H1 (cell line): ENCODE measurements around the gene SEC11A. TPM values are rescaled to one million over a fixed set of nuclear protein-coding genes. Genes with fewer than 3 reads are reported as not detected.

Experiments used
- CREB1 ChIP-seq: IDR thresholded peaks from 2 replicates; pipeline ENCODE4 v1.6.1; 2012; ENCODE audit warnings: inconsistent platforms
- GABPA ChIP-seq: IDR thresholded peaks from 2 replicates; pipeline ENCODE4 v1.6.1; 2011; ENCODE audit warnings: mild to moderate bottlenecking, low read length, moderate library complexity, borderline replicate concordance; ENCODE audit not compliant: insufficient read depth
- KDM1A ChIP-seq: fragments of 200-600, 300-600 bp; sonication (generic); IDR thresholded peaks from 2 replicates; pipeline ENCODE4 v1.7.1; 2016; ENCODE audit warnings: mild to moderate bottlenecking, low read length, borderline replicate concordance
- SUZ12 ChIP-seq: fragments of 200-600 bp; sonication (generic); IDR thresholded peaks from 2 replicates; pipeline ENCODE4 v1.6.1; 2012; ENCODE audit warnings: mild to moderate bottlenecking, inconsistent platforms, low read length, moderate library complexity, mixed read lengths
- YY1 ChIP-seq: IDR thresholded peaks from 2 replicates; pipeline ENCODE4 v1.6.1; 2011; ENCODE audit warnings: low read depth, mild to moderate bottlenecking, low read length
- polyA plus RNA-seq, 7 experiments: library from polyadenylated mRNA; depleted of rRNA in 3 of 7; stranded (reverse) in 5 of 7; unstranded in 2 of 7; fragments of >200 nt in 5 of 7; fragments of 200-250 nt in 2 of 7; gene quantifications; 1 replicate in 5 of 7; 2 replicates in 1 of 7; 4 replicates in 1 of 7; pipeline versions ENCODE4 v1.2.1 to v1.2.3, GENCODE V29; 2011 to 2013; ENCODE audit warnings: missing spikeins in 2 of 7, mixed read lengths in 2 of 7
- total RNA-seq: library from RNA; stranded (reverse); fragmentation: NEBNext Ultra II Directional; extraction: Animal tissue kit (Norgen Biotek cat#: 25700); gene quantifications from 2 replicates; pipeline ENCODE4 v1.2.1, GENCODE V29; 2021
- TF ChIP-seq, protein P1 (sequence below): fragments of 300-600 bp; sonication (generic); IDR thresholded peaks from 2 replicates; pipeline ENCODE4 v1.7.1; 2012; ENCODE audit warnings: low read length, moderate library complexity, mild to moderate bottlenecking, inconsistent platforms; ENCODE audit not compliant: insufficient replicate concordance
- TF ChIP-seq, protein P2 (sequence below): IDR thresholded peaks from 2 replicates; pipeline ENCODE4 v1.6.1; 2011; ENCODE audit warnings: low read length, improper control_type of control experiment
- TF ChIP-seq, protein P3 (sequence below): IDR thresholded peaks from 2 replicates; pipeline ENCODE4 v1.6.1; 2012; ENCODE audit warnings: inconsistent platforms

The SEC11A gene
- total and polyA plus RNA-seq, 2 of the 8 experiments (the other 6 are each of a cell fraction or from before 2014, with no cell fraction given): 268 to 316 TPM

DNA sequence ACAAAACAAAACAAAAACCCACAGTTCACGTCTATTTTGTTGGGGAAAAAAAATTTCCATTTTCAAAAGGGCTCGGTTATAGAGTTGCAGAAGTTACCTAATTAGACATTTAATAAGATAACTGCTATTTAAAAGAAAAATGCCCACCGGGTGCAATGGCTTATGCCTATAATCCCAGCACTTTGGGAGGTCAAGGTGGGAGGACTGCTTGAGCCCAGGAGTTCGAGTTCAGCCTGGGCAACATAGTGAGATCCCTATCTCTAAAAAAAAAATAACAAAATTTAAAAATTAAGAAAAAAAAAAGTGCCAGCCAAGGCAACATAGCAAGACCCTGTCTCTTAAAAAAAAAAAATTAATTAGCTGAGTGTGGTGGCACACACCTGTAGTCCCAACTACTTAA, 19.2 kb downstream of the SEC11A start (continued):
- TF ChIP-seq, protein P1, sequence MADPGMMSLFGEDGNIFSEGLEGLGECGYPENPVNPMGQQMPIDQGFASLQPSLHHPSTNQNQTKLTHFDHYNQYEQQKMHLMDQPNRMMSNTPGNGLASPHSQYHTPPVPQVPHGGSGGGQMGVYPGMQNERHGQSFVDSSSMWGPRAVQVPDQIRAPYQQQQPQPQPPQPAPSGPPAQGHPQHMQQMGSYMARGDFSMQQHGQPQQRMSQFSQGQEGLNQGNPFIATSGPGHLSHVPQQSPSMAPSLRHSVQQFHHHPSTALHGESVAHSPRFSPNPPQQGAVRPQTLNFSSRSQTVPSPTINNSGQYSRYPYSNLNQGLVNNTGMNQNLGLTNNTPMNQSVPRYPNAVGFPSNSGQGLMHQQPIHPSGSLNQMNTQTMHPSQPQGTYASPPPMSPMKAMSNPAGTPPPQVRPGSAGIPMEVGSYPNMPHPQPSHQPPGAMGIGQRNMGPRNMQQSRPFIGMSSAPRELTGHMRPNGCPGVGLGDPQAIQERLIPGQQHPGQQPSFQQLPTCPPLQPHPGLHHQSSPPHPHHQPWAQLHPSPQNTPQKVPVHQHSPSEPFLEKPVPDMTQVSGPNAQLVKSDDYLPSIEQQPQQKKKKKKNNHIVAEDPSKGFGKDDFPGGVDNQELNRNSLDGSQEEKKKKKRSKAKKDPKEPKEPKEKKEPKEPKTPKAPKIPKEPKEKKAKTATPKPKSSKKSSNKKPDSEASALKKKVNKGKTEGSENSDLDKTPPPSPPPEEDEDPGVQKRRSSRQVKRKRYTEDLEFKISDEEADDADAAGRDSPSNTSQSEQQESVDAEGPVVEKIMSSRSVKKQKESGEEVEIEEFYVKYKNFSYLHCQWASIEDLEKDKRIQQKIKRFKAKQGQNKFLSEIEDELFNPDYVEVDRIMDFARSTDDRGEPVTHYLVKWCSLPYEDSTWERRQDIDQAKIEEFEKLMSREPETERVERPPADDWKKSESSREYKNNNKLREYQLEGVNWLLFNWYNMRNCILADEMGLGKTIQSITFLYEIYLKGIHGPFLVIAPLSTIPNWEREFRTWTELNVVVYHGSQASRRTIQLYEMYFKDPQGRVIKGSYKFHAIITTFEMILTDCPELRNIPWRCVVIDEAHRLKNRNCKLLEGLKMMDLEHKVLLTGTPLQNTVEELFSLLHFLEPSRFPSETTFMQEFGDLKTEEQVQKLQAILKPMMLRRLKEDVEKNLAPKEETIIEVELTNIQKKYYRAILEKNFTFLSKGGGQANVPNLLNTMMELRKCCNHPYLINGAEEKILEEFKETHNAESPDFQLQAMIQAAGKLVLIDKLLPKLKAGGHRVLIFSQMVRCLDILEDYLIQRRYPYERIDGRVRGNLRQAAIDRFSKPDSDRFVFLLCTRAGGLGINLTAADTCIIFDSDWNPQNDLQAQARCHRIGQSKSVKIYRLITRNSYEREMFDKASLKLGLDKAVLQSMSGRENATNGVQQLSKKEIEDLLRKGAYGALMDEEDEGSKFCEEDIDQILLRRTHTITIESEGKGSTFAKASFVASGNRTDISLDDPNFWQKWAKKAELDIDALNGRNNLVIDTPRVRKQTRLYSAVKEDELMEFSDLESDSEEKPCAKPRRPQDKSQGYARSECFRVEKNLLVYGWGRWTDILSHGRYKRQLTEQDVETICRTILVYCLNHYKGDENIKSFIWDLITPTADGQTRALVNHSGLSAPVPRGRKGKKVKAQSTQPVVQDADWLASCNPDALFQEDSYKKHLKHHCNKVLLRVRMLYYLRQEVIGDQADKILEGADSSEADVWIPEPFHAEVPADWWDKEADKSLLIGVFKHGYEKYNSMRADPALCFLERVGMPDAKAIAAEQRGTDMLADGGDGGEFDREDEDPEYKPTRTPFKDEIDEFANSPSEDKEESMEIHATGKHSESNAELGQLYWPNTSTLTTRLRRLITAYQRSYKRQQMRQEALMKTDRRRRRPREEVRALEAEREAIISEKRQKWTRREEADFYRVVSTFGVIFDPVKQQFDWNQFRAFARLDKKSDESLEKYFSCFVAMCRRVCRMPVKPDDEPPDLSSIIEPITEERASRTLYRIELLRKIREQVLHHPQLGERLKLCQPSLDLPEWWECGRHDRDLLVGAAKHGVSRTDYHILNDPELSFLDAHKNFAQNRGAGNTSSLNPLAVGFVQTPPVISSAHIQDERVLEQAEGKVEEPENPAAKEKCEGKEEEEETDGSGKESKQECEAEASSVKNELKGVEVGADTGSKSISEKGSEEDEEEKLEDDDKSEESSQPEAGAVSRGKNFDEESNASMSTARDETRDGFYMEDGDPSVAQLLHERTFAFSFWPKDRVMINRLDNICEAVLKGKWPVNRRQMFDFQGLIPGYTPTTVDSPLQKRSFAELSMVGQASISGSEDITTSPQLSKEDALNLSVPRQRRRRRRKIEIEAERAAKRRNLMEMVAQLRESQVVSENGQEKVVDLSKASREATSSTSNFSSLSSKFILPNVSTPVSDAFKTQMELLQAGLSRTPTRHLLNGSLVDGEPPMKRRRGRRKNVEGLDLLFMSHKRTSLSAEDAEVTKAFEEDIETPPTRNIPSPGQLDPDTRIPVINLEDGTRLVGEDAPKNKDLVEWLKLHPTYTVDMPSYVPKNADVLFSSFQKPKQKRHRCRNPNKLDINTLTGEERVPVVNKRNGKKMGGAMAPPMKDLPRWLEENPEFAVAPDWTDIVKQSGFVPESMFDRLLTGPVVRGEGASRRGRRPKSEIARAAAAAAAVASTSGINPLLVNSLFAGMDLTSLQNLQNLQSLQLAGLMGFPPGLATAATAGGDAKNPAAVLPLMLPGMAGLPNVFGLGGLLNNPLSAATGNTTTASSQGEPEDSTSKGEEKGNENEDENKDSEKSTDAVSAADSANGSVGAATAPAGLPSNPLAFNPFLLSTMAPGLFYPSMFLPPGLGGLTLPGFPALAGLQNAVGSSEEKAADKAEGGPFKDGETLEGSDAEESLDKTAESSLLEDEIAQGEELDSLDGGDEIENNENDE: no peak
- TF ChIP-seq GABPA (no peak), KDM1A (no peak), SUZ12 (no peak), CREB1 (no peak), YY1 (no peak)
- TF ChIP-seq, protein P2, sequence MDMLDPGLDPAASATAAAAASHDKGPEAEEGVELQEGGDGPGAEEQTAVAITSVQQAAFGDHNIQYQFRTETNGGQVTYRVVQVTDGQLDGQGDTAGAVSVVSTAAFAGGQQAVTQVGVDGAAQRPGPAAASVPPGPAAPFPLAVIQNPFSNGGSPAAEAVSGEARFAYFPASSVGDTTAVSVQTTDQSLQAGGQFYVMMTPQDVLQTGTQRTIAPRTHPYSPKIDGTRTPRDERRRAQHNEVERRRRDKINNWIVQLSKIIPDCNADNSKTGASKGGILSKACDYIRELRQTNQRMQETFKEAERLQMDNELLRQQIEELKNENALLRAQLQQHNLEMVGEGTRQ: no peak
- TF ChIP-seq, protein P3, sequence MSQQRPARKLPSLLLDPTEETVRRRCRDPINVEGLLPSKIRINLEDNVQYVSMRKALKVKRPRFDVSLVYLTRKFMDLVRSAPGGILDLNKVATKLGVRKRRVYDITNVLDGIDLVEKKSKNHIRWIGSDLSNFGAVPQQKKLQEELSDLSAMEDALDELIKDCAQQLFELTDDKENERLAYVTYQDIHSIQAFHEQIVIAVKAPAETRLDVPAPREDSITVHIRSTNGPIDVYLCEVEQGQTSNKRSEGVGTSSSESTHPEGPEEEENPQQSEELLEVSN: no peak
- TF ChIP-seq, all 59 proteins: peak for 0
